Keratinocyte (primary cell): Measurements from ENCODE around the gene CCDC137. TPM values are rescaled to one million over a fixed set of nuclear protein-coding genes. Genes with fewer than 3 reads are reported as not detected.

Source experiments
- DNase-seq: peaks from one replicate; pipeline ENCODE4 v3.0.0-alpha.2; 2011; ENCODE audit warnings: low read depth, missing footprints, low spot score
- FAIRE-seq: peaks from 2 replicates; lab custom pipeline; 2011; peaks lifted over from hg19 to GRCh38; lab: Jason Lieb, UNC
- H2AFZ ChIP-seq: 2 replicates; pipeline ENCODE4 v1.6.0; 2012; ENCODE audit warnings: low read length, control low read depth, inconsistent platforms; ENCODE audit not compliant: control insufficient read depth
- H3K27ac ChIP-seq: 2 replicates; pipeline ENCODE4 v1.5.1; 2011; ENCODE audit warnings: low read length; ENCODE audit not compliant: control insufficient read depth, insufficient read depth
- H3K27me3 ChIP-seq: 3 replicates; pipeline ENCODE4 v1.6.0; 2011; ENCODE audit warnings: low read length; ENCODE audit not compliant: control insufficient read depth, insufficient read depth; ENCODE audit errors: extremely low read depth
- H3K36me3 ChIP-seq, 2 experiments: 2 replicates in 1 of 2; 3 replicates in 1 of 2; pipeline ENCODE4 v1.5.1; 2011; ENCODE audit warnings: low read length in 2 of 2, mild to moderate bottlenecking in 1 of 2; ENCODE audit not compliant: control insufficient read depth in 2 of 2, insufficient read depth in 2 of 2; ENCODE audit errors: extremely low read depth in 1 of 2
- H3K4me1 ChIP-seq: 3 replicates; pipeline ENCODE4 v1.5.1; 2011; ENCODE audit warnings: low read length; ENCODE audit not compliant: control insufficient read depth, insufficient read depth; ENCODE audit errors: extremely low read depth
- H3K4me2 ChIP-seq: 3 replicates; pipeline ENCODE4 v1.6.0; 2011; ENCODE audit warnings: low read depth, low read length; ENCODE audit not compliant: control insufficient read depth, insufficient read depth; ENCODE audit errors: extremely low read depth
- H3K4me3 ChIP-seq, 3 experiments: fragments of 200-600 bp in 1 of 3; sonication (generic) in 1 of 3; 2 replicates in 2 of 3; 3 replicates in 1 of 3; pipeline ENCODE4 v1.5.1; 2011 to 2016; ENCODE audit warnings: low read length in 3 of 3, mild to moderate bottlenecking in 3 of 3, control low read depth in 2 of 3, inconsistent platforms in 1 of 3, low read depth in 1 of 3, mixed read lengths in 1 of 3, mixed run types in 1 of 3, moderate library complexity in 1 of 3; ENCODE audit not compliant: control insufficient read depth in 2 of 3, insufficient read depth in 2 of 3; ENCODE audit errors: extremely low read depth in 1 of 3
- H3K79me2 ChIP-seq: 2 replicates; pipeline ENCODE4 v1.6.0; 2012; ENCODE audit warnings: low read length; ENCODE audit not compliant: control insufficient read depth, insufficient read depth
- H3K9ac ChIP-seq: 3 replicates; pipeline ENCODE4 v1.6.0; 2011; ENCODE audit warnings: low read length; ENCODE audit not compliant: control insufficient read depth, insufficient read depth; ENCODE audit errors: extremely low read depth
- H3K9me1 ChIP-seq: 3 replicates; pipeline ENCODE4 v1.6.0; 2011; ENCODE audit warnings: low read length; ENCODE audit not compliant: control insufficient read depth, insufficient read depth; ENCODE audit errors: extremely low read depth
- H3K9me3 ChIP-seq: 2 replicates; pipeline ENCODE4 v1.5.1; 2012; ENCODE audit warnings: low read depth, low read length; ENCODE audit not compliant: control insufficient read depth
- H4K20me1 ChIP-seq: 3 replicates; pipeline ENCODE4 v1.6.0; 2011; ENCODE audit warnings: low read length; ENCODE audit not compliant: control insufficient read depth, insufficient read depth; ENCODE audit errors: extremely low read depth
- CTCF ChIP-seq, 3 experiments: IDR thresholded peaks in 1 of 3; conservative IDR thresholded peaks in 1 of 3; optimal IDR thresholded peaks in 1 of 3; 2 replicates in 2 of 3; 3 replicates in 1 of 3; pipeline versions ENCODE3 to v1.5.1; 2011; ENCODE audit warnings: low read length in 3 of 3, mild to moderate bottlenecking in 3 of 3, moderate library complexity in 2 of 3, control low read depth in 1 of 3, inconsistent platforms in 1 of 3; ENCODE audit not compliant: insufficient read depth in 2 of 3; ENCODE audit errors: extremely low read depth in 1 of 3
- EZH2 ChIP-seq: IDR thresholded peaks from one replicate; pipeline ENCODE4 v1.6.1; 2012; ENCODE audit warnings: inconsistent platforms, mild to moderate bottlenecking, low read length, moderate library complexity
- dilution Hi-C: fragments of 300-500 bp; cut with MboI; formaldehyde crosslinking; loops from one replicate; pipeline ENCODE4 v1.7.0; 2020; ENCODE audit warnings: low sequenced_read_pairs; ENCODE audit not compliant: extremely low pct_ligation_motif_present
- polyA plus RNA-seq, 5 experiments: library from polyadenylated mRNA; depleted of rRNA in 3 of 5; stranded (reverse) in 3 of 5; stranded (forward) in 1 of 5; unstranded in 1 of 5; fragments of >200 nt; gene quantifications; 1 replicate in 1 of 5; 2 replicates in 3 of 5; 3 replicates in 1 of 5; pipeline versions ENCODE4 v1.2.1 to v1.2.3, GENCODE V29; 2011 to 2012; ENCODE audit warnings: missing spikeins in 2 of 5, low read depth in 1 of 5, low replicate concordance in 1 of 5

The CCDC137 gene
- polyA plus RNA-seq, 1 donor (not counting 4 experiments of a cell fraction or from before 2014, with no cell fraction given): 15.4 TPM

- H3K27me3 ChIP-seq: no peaks in the 10 kb centered on the region
- dilution Hi-C loops: no loop called here
- TF ChIP-seq CTCF (optimal IDR thresholded peaks at IDR 0.05 in 1 of 3, IDR thresholded peaks at IDR 0.05 in 1 of 3, conservative IDR thresholded peaks at IDR 0.05 in 1 of 3; ENCODE audit: extremely low read depth in 1 of 3, insufficient read depth in 2 of 3, low read length in 3 of 3): no peak
- TF ChIP-seq EZH2: no peak
- no peak overlapping the region for H3K4me2 ChIP-seq
- DNase-seq: no peak
- H3K9me1 ChIP-seq: no peaks in the 10 kb centered on the region
- no peaks in the 10 kb centered on the region for H4K20me1 ChIP-seq
- H3K9ac ChIP-seq: no peak overlapping the region
- no peak overlapping the region for H2AFZ ChIP-seq
- peaks cover 48% of the 10 kb centered on the region for H3K79me2 ChIP-seq
- H3K27ac ChIP-seq: no peak overlapping the region
- no peak overlapping the region for H3K4me3 ChIP-seq
- H3K4me1 ChIP-seq: peaks cover 21% of the 10 kb centered on the region
- H3K9me3 ChIP-seq: no peaks in the 10 kb centered on the region
- no peak for FAIRE-seq
- peaks cover 28 to 46% of the 10 kb centered on the region in 2 experiments for H3K36me3 ChIP-seq
These were observed 39.7 kb downstream of the CCDC137 start for GRCh38 chr17:81706232-81706611.

GRCh38 chr17:81706757-81707624 lies 40.5 kb downstream of the CCDC137 start:
- DNase-seq (no peak), FAIRE-seq (no peak)
- Histone ChIP-seq H3K4me2 (no peak overlapping the region), H3K79me2 (peaks cover 41% of the 10 kb centered on the region), H3K36me3 (peaks cover 25 to 39% of the 10 kb centered on the region in 2 experiments), H3K27ac (no peak overlapping the region), H3K9me1 (no peaks in the 10 kb centered on the region), H3K27me3 (no peaks in the 10 kb centered on the region), H3K4me3 (no peak overlapping the region), H4K20me1 (no peaks in the 10 kb centered on the region), H2AFZ (no peak overlapping the region), H3K4me1 (peaks cover 17% of the 10 kb centered on the region), H3K9ac (no peak overlapping the region), H3K9me3 (no peaks in the 10 kb centered on the region)
- no peak for TF ChIP-seq CTCF (optimal IDR thresholded peaks at IDR 0.05 in 1 of 3, IDR thresholded peaks at IDR 0.05 in 1 of 3, conservative IDR thresholded peaks at IDR 0.05 in 1 of 3; ENCODE audit: extremely low read depth in 1 of 3, insufficient read depth in 2 of 3, low read length in 3 of 3)
- no peak for TF ChIP-seq EZH2
- dilution Hi-C loops: no loop called here
